ENCODE data around the gene ZFYVE21.

Gene ZFYVE21

GRCh38 chr14:103676881-103677675 is 38.5 kb upstream of the ZFYVE21 start:
- no peak overlapping the region for H3K4me3 ChIP-seq (ENCODE audit: low read depth, low read length)
- DNase-seq (ENCODE audit: low read depth) = no peak
- no peak for TF ChIP-seq CTCF (IDR thresholded peaks at IDR 0.05; ENCODE audit: control insufficient read depth, extremely low read depth, insufficient read depth)

DNA sequence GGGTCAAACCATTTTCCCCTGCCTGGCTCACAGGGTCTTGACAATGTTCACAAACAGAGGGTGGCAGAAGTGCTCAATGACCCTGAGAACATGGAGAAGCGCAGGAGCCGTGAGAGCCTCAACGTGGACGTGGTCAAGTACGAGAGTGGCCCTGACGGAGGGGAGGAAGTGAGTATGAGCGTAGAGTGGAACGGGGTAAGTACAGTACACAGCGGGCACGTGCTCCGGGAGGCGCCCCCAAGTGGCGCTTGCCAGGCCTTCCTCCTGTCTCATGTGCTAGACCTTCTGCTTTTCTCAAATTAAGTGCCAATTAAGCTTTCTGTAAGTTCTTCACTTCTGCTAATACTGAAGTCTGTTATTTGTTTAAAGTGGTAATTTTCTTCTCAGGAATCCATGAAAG is 36.3 kb upstream of the ZFYVE21 start:
- DNase-seq (ENCODE audit: low read depth) = no peak
- H3K4me3 ChIP-seq (ENCODE audit: low read depth, low read length) = no peak overlapping the region
- peak; percentile 34 for TF ChIP-seq CTCF (IDR thresholded peaks at IDR 0.05; ENCODE audit: control insufficient read depth, extremely low read depth, insufficient read depth)

DNA sequence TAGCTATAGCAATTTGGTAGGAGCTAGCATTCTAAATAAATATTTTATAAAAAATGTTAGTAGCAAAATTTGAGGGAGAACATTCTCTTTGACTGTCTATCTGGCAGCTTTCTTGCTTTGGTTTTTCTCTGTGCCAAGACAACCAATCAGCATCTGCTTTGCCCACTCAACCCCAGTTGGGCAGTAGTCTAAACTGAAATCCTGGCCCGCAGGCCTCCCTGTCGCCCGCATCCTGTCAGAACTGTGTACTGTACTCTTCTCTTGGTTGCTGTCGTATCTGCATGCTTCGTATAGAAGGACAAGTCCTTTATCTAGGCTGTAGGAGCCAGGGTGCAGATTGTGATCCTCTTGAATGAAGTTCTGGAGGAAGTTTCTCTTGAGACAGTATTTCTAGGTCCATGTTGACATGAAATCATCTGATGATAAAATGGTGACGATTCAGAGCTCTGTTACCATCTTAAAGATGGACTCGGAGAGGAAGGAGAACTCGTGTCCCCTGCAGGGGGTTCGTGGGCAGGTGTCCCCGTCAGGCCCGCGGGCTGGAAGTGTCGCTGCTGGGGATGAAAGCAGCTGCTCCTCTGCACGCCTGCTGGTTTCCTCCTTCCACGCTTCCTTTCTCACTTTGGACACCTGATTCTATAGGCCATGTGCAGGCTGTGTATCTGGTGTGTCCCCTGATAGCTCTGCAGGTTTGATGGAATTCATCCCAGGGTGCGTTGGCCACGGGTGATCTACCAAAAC is 34.9 kb upstream of the ZFYVE21 start:
- no peak for DNase-seq (ENCODE audit: low read depth)
- no peak overlapping the region for H3K4me3 ChIP-seq (ENCODE audit: low read depth, low read length)
- TF ChIP-seq CTCF (IDR thresholded peaks at IDR 0.05; ENCODE audit: control insufficient read depth, extremely low read depth, insufficient read depth) = no peak

GRCh38 chr14:103683139-103683538 is 32.5 kb upstream of the ZFYVE21 start:
- TF ChIP-seq CTCF (IDR thresholded peaks at IDR 0.05; ENCODE audit: control insufficient read depth, extremely low read depth, insufficient read depth) = no peak
- DNase-seq (ENCODE audit: low read depth) = no peak

GRCh38 chr14:103684471-103684870 is 31.1 kb upstream of the ZFYVE21 start:
- no peak overlapping the region for H3K4me3 ChIP-seq (ENCODE audit: low read depth, low read length)
- no peak for DNase-seq (ENCODE audit: low read depth)
- no peak for TF ChIP-seq CTCF (IDR thresholded peaks at IDR 0.05; ENCODE audit: control insufficient read depth, extremely low read depth, insufficient read depth)

More at GRCh38 chr14:103683139-103683538, 32.5 kb upstream of the ZFYVE21 start:
- no peak overlapping the region for H3K4me3 ChIP-seq (ENCODE audit: low read depth, low read length)

GRCh38 chr14:103684871-103685270 is 30.7 kb upstream of the ZFYVE21 start:
- no peak overlapping the region for H3K4me3 ChIP-seq (ENCODE audit: low read depth, low read length)
- DNase-seq (ENCODE audit: low read depth) = no peak
- no peak for TF ChIP-seq CTCF (IDR thresholded peaks at IDR 0.05; ENCODE audit: control insufficient read depth, extremely low read depth, insufficient read depth)
